ENCODE data around the gene DNAH17.

GRCh38 chr17:78560731-78561130 is 16.5 kb downstream of the DNAH17 start:
- TF ChIP-seq POLR2AphosphoS5 (IDR thresholded peaks at IDR 0.05; ENCODE audit: low read depth, low read length) (no peak), TAF1 (IDR thresholded peaks at IDR 0.05; ENCODE audit: borderline replicate concordance, low read depth, low read length) (no peak)

Data from GM12892 (cell line).